HUES64 (cell line): ENCODE results near the gene NR5A1.
A peak's percentile ranks its signal among the peaks of the same experiment; 100 is the strongest.

Experiments
- H3K27ac ChIP-seq: 2 replicates; pipeline ENCODE4 v1.7.0; 2013; ENCODE audit warnings: low read depth, low read length, inconsistent platforms
- H3K27me3 ChIP-seq: 2 replicates; pipeline ENCODE4 v1.6.1; 2013; ENCODE audit warnings: mild to moderate bottlenecking, low read length; ENCODE audit not compliant: insufficient read depth
- H3K36me3 ChIP-seq: 2 replicates; pipeline ENCODE4 v1.6.1; 2013; ENCODE audit warnings: mild to moderate bottlenecking, low read length; ENCODE audit not compliant: insufficient read depth
- H3K4me1 ChIP-seq: 2 replicates; pipeline ENCODE4 v1.6.1; 2013; ENCODE audit warnings: mild to moderate bottlenecking, low read length, moderate library complexity; ENCODE audit not compliant: insufficient read depth
- H3K4me3 ChIP-seq: 2 replicates; pipeline ENCODE4 v1.5.1; 2013; ENCODE audit warnings: mild to moderate bottlenecking, low read length, moderate library complexity
- H3K9ac ChIP-seq: 2 replicates; pipeline ENCODE4 v1.6.1; 2013; ENCODE audit warnings: mild to moderate bottlenecking, low read depth, low read length
- H3K9me3 ChIP-seq: 2 replicates; pipeline ENCODE4 v1.6.1; 2013; ENCODE audit warnings: low read depth, low read length; ENCODE audit not compliant: insufficient read depth
- WGBS: fragments of 150-250, 120-280 bp; methylation state at CpG from one replicate; pipeline ENCODE4 v1.1.7; 2013; ENCODE audit warnings: missing lambda C conversion rate; 5-methylcytosine and 5-hydroxymethylcytosine counted together

NR5A1 gene

GRCh38 chr9:124504530-124505005 lies 2.6 kb downstream of the NR5A1 start:
- H3K4me3 ChIP-seq, result peak overlapping the region; percentile 41
- H3K27me3 ChIP-seq, result peaks cover 67% of the 10 kb centered on the region

GRCh38 chr9:124503713-124504529 lies 3.3 kb downstream of the NR5A1 start:
- Histone ChIP-seq H3K36me3 (no peaks in the 10 kb centered on the region), H3K4me3 (peak overlapping the region; percentile 41), H3K27me3 (peaks cover 69% of the 10 kb centered on the region), H3K9me3 (no peaks in the 10 kb centered on the region), H3K4me1 (peaks cover 3% of the 10 kb centered on the region; the same call in 1 of the 2 replicates), H3K27ac (no peak overlapping the region), H3K9ac (no peak overlapping the region)
- 4% methylated on average over 76 of the region's 76 CpGs for WGBS

More at GRCh38 chr9:124504530-124505005, 2.6 kb downstream of the NR5A1 start:
- Histone ChIP-seq H3K9me3 (no peaks in the 10 kb centered on the region), H3K27ac (no peak overlapping the region), H3K9ac (no peak overlapping the region), H3K4me1 (peaks cover 3% of the 10 kb centered on the region; the same call in 1 of the 2 replicates), H3K36me3 (no peaks in the 10 kb centered on the region)
- under 1% methylated on average over 68 of the region's 81 CpGs for WGBS

DNA sequence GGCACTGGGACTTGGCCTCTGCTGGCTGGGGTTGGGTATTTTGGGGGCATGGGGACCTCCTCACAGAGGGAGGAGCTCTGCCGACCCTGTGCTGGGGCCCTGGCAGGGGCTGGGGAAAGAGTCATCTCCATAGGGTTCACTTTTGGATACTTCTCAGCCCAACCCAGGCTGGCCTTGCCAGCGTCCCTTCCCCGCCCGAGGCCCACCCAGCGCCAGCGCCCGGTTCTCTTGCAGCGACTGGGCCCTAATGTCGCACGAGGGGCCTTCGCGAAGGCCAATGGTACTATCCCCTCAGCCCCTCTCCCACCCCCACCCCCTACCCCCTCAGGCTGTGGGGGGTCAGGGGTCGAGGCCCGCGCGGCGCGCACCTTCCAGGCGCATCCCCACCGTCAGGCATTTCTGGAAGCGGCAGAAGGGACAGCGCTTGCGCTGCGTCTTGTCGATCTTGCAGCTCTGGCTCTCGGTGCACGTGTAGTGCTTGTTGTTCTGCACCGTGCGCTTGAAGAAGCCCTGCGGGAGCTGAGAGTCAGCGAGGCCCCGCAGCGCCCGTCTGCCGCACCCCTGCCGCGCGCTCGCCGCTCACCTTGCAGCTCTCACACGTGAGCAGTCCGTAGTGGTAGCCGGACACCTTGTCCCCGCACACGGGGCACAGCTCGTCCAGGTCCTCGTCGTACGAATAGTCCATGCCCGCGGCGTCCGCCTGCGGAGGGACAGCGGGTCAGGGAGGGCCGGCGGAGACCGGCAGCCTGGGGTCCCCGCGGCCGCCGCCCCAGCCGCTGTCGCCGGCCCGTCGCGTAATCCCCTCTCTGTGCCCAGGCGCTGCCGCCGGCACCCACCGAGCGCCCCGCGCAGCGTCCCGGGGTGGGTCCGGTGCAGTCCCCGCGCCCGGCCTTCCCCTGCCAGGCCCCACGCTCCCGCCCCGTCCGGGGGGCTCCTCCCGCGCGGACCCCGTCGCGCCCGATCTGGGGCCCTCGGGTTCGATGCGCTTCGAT lies 4.2 kb downstream of the NR5A1 start:
- Histone ChIP-seq H3K27ac (no peak overlapping the region), H3K9ac (no peak overlapping the region), H3K4me1 (peaks cover 5% of the 10 kb centered on the region), H3K9me3 (no peaks in the 10 kb centered on the region), H3K36me3 (no peaks in the 10 kb centered on the region), H3K27me3 (peaks cover 69% of the 10 kb centered on the region), H3K4me3 (peak overlapping the region; percentile 41; the same call in 1 of the 2 replicates)
- WGBS, result 16% methylated on average over 96 of the region's 96 CpGs

DNA sequence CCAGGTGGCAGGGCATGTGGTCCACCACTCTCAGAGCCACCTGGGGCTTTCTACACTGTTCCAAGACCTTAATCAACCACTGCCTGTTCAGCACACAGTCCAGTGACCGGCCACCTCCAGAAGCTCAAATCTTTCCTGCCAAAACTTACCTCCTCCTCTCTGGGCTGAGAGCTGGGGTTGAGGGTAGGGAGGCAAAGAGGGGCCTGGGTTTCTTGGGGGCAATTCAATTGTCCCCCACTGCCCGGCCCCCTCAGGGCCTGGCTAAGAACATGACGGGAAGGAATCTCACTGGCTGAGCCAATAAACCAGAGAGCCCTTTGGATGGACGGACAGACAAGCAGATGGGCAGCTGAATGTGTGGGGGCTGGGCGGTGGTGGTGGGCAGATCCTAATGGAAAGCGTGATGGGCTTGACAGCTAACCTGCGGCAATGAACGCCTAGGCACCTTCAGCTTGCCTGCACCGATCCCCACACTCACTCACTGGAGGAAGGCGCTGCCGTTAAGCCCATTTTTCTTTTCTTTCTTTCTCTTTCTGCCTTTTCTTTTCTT lies 5.4 kb downstream of the NR5A1 start:
- WGBS, result 89% methylated on average over 11 of the region's 11 CpGs
- Histone ChIP-seq H3K27ac (no peak overlapping the region), H3K4me1 (peaks cover 7% of the 10 kb centered on the region), H3K4me3 (no peak overlapping the region), H3K9ac (no peak overlapping the region), H3K9me3 (no peaks in the 10 kb centered on the region), H3K27me3 (peaks cover 66% of the 10 kb centered on the region), H3K36me3 (no peaks in the 10 kb centered on the region)

- H3K4me3 ChIP-seq, result no peak overlapping the region
- H3K27ac ChIP-seq, result no peak overlapping the region
- no peaks in the 10 kb centered on the region for H3K36me3 ChIP-seq
- WGBS, result 71% methylated on average over 12 of the region's 12 CpGs
- H3K9me3 ChIP-seq, result no peaks in the 10 kb centered on the region
- peaks cover 7% of the 10 kb centered on the region for H3K4me1 ChIP-seq
- peaks cover 58% of the 10 kb centered on the region for H3K27me3 ChIP-seq
- H3K9ac ChIP-seq, result no peak overlapping the region
Measured at GRCh38 chr9:124500796-124501611, 6.2 kb downstream of the NR5A1 start.

- Histone ChIP-seq H3K9me3 (no peaks in the 10 kb centered on the region), H3K4me1 (peaks cover 7% of the 10 kb centered on the region), H3K36me3 (no peaks in the 10 kb centered on the region), H3K9ac (no peak overlapping the region), H3K27me3 (peaks cover 50% of the 10 kb centered on the region), H3K27ac (no peak overlapping the region), H3K4me3 (no peak overlapping the region)
- 93% methylated on average over 40 of the region's 40 CpGs for WGBS
Measured at GRCh38 chr9:124500028-124500795, 7.0 kb downstream of the NR5A1 start.

GRCh38 chr9:124499216-124499615 lies 8.0 kb downstream of the NR5A1 start:
- H3K36me3 ChIP-seq, result no peaks in the 10 kb centered on the region
- no peak overlapping the region for H3K9ac ChIP-seq
- no peak overlapping the region for H3K27ac ChIP-seq
- peaks cover 43% of the 10 kb centered on the region for H3K27me3 ChIP-seq
- peaks cover 7% of the 10 kb centered on the region for H3K4me1 ChIP-seq
- no peak overlapping the region for H3K4me3 ChIP-seq
- 87% methylated on average over 3 of the region's 3 CpGs for WGBS
- H3K9me3 ChIP-seq, result no peaks in the 10 kb centered on the region

DNA sequence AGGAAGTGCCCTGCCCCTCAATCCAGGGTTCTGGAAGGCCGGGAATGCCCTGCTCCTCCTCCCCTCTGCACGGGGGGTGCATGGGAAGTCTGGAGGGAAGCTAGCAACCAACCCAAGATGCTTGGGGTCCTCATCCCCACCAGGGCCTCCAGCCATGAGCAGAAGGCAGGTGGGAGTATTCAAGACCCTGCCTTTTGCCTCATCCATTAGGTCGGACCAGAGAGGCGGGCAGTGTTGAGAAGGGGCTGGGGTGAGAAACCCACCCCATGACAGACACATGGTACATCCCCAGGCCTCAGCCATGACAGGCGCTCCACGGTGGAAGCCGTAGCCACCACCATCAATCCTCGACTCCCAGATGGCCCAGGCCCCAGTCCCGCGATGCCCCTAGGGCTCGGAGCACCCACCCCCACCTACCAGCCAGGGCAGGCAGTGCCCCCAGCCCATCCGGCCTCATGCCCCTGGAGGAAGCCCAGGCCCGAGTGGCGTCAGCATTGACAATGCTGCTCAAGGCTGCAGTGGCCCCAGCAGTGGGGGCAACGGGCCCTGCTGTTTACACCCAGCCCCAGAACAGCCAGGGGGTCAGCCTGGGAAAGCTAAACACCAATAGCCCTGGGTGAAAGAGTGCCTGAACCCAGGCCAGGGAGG lies 8.6 kb downstream of the NR5A1 start:
- no peaks in the 10 kb centered on the region for H3K9me3 ChIP-seq
- H3K4me1 ChIP-seq, result peaks cover 4% of the 10 kb centered on the region; the same call in 1 of the 2 replicates
- H3K36me3 ChIP-seq, result no peaks in the 10 kb centered on the region
- peaks cover 39% of the 10 kb centered on the region for H3K27me3 ChIP-seq
- no peak overlapping the region for H3K9ac ChIP-seq
- 80% methylated on average over 15 of the region's 15 CpGs for whole genome bisulfite sequencing
- no peak overlapping the region for H3K4me3 ChIP-seq
- no peak overlapping the region for H3K27ac ChIP-seq

GRCh38 chr9:124498040-124498439 lies 9.2 kb downstream of the NR5A1 start:
- Histone ChIP-seq H3K27me3 (peaks cover 33% of the 10 kb centered on the region), H3K4me1 (peaks cover 4% of the 10 kb centered on the region; the same call in 1 of the 2 replicates), H3K9me3 (no peaks in the 10 kb centered on the region), H3K4me3 (no peak overlapping the region), H3K27ac (no peak overlapping the region), H3K36me3 (no peaks in the 10 kb centered on the region), H3K9ac (no peak overlapping the region)
- 76% methylated on average over 6 of the region's 6 CpGs for WGBS
